Parietal lobe (tissue), 1 donor: ENCODE measurements around the gene DDIAS. TPM values are rescaled to one million over a fixed set of nuclear protein-coding genes. Genes with fewer than 3 reads are reported as not detected.

Source experiments
- total RNA-seq: library from RNA; depleted of rRNA; stranded (reverse); fragments of >200 nt; gene quantifications from one replicate; pipeline ENCODE4 v1.2.3, GENCODE V29; 2014

The DDIAS gene, protein sequence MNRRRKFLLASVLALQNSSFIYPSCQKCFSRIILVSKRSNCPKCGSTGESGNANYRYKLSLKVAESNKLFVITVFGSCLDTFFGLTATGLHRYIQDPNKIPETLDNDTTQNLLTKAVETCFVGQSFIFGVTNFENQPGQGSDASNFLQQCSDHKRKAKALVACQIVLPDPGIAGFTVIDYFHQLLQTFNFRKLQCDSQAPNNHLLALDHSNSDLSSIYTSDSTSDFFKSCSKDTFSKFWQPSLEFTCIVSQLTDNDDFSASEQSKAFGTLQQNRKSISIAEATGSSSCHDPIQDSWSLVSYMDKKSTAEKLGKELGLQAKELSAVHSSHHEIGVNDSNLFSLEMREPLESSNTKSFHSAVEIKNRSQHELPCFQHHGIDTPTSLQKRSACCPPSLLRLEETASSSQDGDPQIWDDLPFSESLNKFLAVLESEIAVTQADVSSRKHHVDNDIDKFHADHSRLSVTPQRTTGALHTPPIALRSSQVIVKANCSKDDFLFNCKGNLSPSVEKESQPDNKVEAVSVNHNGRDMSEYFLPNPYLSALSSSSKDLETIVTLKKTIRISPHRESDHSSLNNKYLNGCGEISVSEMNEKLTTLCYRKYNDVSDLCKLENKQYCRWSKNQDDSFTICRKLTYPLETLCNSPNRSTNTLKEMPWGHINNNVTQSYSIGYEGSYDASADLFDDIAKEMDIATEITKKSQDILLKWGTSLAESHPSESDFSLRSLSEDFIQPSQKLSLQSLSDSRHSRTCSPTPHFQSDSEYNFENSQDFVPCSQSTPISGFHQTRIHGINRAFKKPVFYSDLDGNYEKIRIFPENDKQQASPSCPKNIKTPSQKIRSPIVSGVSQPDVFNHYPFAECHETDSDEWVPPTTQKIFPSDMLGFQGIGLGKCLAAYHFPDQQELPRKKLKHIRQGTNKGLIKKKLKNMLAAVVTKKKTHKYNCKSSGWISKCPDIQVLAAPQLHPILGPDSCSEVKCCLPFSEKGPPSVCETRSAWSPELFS
- 2.5 TPM for total RNA-seq

DNA sequence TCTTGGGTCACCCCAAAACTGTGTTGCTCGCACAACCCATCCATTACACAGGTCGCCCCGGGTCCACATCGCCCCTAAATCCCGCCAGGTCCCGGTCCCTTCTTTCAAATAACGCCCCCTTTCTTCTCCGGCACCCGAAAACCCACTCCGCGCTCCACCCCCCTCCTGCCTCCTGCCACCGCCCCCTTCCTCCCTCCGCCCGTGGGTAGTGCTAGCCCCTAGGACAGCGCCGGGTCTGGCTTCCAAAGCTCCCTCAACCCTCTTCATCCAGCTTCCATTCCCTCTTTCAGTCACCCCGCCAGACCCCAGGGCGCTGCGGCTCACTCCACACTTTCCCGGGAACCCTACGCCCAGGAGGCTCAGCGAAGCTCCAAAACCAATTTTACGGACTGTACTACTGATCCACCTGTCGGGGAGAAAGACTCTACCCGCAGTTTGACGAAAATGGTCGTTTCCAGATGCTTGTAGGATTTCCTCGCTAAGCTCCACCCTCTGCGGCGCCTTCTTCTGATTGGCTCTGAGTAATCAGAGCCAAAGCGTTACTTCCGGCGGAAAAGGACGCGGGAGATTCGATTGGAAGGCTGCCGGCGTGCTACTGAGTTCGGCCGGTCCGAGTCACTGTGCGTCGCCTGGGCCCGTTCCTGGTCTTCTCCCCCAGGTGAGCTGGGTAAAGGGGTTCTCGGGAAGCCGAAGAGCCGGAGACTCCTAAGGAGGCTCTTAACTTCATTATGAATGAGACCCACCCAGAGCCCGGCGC is at the start of gene DDIAS:
TSS of gene DDIAS (plus strand) at position 572 of the 757 bp plus-strand sequence. CDS start 13,003 bp downstream, outside the sequence.

DNA sequence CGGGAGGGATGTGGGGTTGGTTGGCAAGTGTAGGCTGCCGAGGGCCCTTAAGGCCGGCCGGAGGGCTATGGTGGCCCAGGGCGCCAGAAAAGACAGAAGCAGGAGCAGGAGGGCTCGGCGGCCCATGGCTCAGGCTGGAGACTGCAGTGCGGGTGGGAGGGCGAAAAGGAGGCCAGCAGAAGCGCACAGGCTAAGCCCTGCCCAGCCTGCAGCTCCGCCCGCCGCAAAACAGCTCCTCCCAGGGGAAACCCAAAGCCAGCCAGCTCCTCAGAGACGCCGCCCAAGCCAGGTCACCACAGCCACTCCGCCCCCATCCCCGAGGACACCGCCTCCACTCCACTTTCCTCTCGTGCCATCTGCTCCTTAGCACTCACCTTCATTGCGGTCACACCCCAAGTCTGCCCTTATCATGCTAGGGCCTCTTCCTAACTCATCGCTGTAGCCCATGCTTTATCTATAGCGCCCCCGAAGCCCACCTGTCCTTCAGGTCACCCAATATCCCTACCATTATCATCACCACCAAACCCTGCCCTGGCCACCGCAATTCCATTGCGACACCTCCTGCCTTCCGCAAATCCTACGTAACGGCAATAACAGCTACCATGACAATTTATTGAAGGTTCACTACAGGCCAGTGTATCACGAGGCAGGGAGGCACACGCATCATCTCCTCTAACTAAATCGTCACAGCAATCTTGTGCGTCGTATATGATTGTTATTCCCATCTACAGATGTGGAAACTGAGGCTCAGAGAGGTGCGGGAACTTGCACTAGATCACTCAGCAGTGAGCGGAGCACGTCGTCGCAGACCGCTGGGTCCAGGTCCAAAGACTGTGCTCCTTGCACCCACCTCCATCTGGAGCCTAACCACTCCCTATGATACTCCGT is 1.0 kb upstream of the DDIAS start, which contains the start of gene PRCP:
TSS of gene PRCP (minus strand) at position 154 of the 888 bp plus-strand sequence. CDS start at position 126, 28 bp downstream.

Other genes starting within 250 kb of the DDIAS start
- 7.8 TPM for gene FAM181B, start 167.9 kb upstream of the DDIAS start, total RNA-seq
- 26.6 TPM for gene PRCP, start 1.3 kb upstream of the DDIAS start, total RNA-seq
- gene RAB30, start 170.2 kb downstream of the DDIAS start, total RNA-seq: 53.5 TPM